Activated CD4-positive, alpha-beta memory T cell treated with anti-CD3 and anti-CD28 coated beads, Interleukin-2, amount 10 ng/mL, durations not matched to agents 7 days and 5 days (primary cell): Measurements from ENCODE around the gene CDH6. TPM values are rescaled to one million over a fixed set of nuclear protein-coding genes. Genes with fewer than 3 reads are reported as not detected.

Experiments used
- CTCF ChIA-PET: fragments of 350-600 bp; sonication (Branson Sonifier 250); formaldehyde crosslinking; loops from one replicate; lab custom pipeline; 2021; ENCODE audit warnings: antibody characterized with exemption, inconsistent platforms; lab: Charles Lee
- POLR2A ChIA-PET: fragments of 350-600 bp; sonication (Branson Sonifier 250); formaldehyde crosslinking; loops from one replicate; lab custom pipeline; 2021; ENCODE audit warnings: antibody characterized with exemption; lab: Charles Lee
- DNase-seq: peaks from one replicate; pipeline ENCODE4 v3.0.0-alpha.2; 2020
- H3K27ac Mint-ChIP-seq: one replicate; pipeline ENCODE4 v1.8.0; 2021; ENCODE audit warnings: mild to moderate bottlenecking, mixed read lengths
- H3K27me3 Mint-ChIP-seq: one replicate; pipeline ENCODE4 v1.8.0; 2021; ENCODE audit warnings: mixed read lengths
- H3K36me3 Mint-ChIP-seq: one replicate; pipeline ENCODE4 v1.8.0; 2021; ENCODE audit warnings: low read depth, mixed read lengths
- H3K4me1 Mint-ChIP-seq: one replicate; pipeline ENCODE4 v1.8.0; 2021; ENCODE audit warnings: mixed read lengths
- H3K4me3 Mint-ChIP-seq: one replicate; pipeline ENCODE4 v1.8.0; 2021; ENCODE audit warnings: mild to moderate bottlenecking, mixed read lengths
- H3K9me3 Mint-ChIP-seq: one replicate; pipeline ENCODE4 v1.8.0; 2021; ENCODE audit warnings: mixed read lengths
- total RNA-seq, 2 experiments: library from RNA; stranded (reverse); gene quantifications; one replicate each; pipeline ENCODE4 v1.2.3, GENCODE V29; 2021

CDH6 gene
- total RNA-seq, 2 experiments from 2014 or later, result not detected

- no peaks in the 10 kb centered on the region for H3K9me3 Mint-ChIP-seq
- CTCF ChIA-PET, result no interaction called here
These were observed 42.9 kb downstream of the CDH6 start for GRCh38 chr5:31236339-31236738.

GRCh38 chr5:31237174-31237573, 43.7 kb downstream of the CDH6 start:
- CTCF ChIA-PET, result no interaction called here
- Mint-ChIP-seq H3K27me3 (no peaks in the 10 kb centered on the region), H3K4me3 (no peak overlapping the region), H3K36me3 (no peaks in the 10 kb centered on the region), H3K4me1 (no peaks in the 10 kb centered on the region), H3K9me3 (no peaks in the 10 kb centered on the region), H3K27ac (no peak overlapping the region)
- POLR2A ChIA-PET, result no interaction called here
- no peak for DNase-seq

More at GRCh38 chr5:31236339-31236738, 42.9 kb downstream of the CDH6 start:
- no peak for DNase-seq
- no peaks in the 10 kb centered on the region for H3K36me3 Mint-ChIP-seq
- POLR2A ChIA-PET, result no interaction called here
- no peak overlapping the region for H3K4me3 Mint-ChIP-seq
- no peaks in the 10 kb centered on the region for H3K4me1 Mint-ChIP-seq
- no peak overlapping the region for H3K27ac Mint-ChIP-seq
- no peaks in the 10 kb centered on the region for H3K27me3 Mint-ChIP-seq

- POLR2A ChIA-PET, result no interaction called here
- DNase-seq, result no peak
- CTCF ChIA-PET, result no interaction called here
- Mint-ChIP-seq H3K27me3 (no peaks in the 10 kb centered on the region), H3K36me3 (no peaks in the 10 kb centered on the region), H3K4me3 (no peak overlapping the region), H3K9me3 (no peaks in the 10 kb centered on the region), H3K27ac (no peak overlapping the region), H3K4me1 (no peaks in the 10 kb centered on the region)
These were observed 45.0 kb downstream of the CDH6 start for GRCh38 chr5:31238497-31238896.

GRCh38 chr5:31244921-31245320, 51.4 kb downstream of the CDH6 start:
- Mint-ChIP-seq H3K4me1 (no peaks in the 10 kb centered on the region), H3K9me3 (no peaks in the 10 kb centered on the region), H3K36me3 (no peaks in the 10 kb centered on the region), H3K27ac (no peak overlapping the region), H3K27me3 (no peaks in the 10 kb centered on the region), H3K4me3 (no peak overlapping the region)
- CTCF ChIA-PET, result interaction anchor here (1.4 kb wide), 1 partner anchor 58 kb away, joined by 3 read pairs; no protein-coding TSS in a partner anchor
- no peak for DNase-seq
- POLR2A ChIA-PET, result no interaction called here

- POLR2A ChIA-PET, result no interaction called here
- H3K4me3 Mint-ChIP-seq, result no peak overlapping the region
- H3K9me3 Mint-ChIP-seq, result no peaks in the 10 kb centered on the region
- DNase-seq, result no peak
- no peaks in the 10 kb centered on the region for H3K36me3 Mint-ChIP-seq
- H3K4me1 Mint-ChIP-seq, result no peaks in the 10 kb centered on the region
- CTCF ChIA-PET, result interaction anchor here (1.6 kb wide), 1 partner anchor 15 kb away, joined by 5 read pairs; no protein-coding TSS in a partner anchor
- no peak overlapping the region for H3K27ac Mint-ChIP-seq
- no peaks in the 10 kb centered on the region for H3K27me3 Mint-ChIP-seq
These were observed 53.9 kb downstream of the CDH6 start for GRCh38 chr5:31247381-31247780.

GRCh38 chr5:31250201-31250600, 56.7 kb downstream of the CDH6 start:
- ChIA-PET POLR2A (no interaction called here), CTCF (no interaction called here)
- Mint-ChIP-seq H3K27me3 (no peaks in the 10 kb centered on the region), H3K4me1 (no peaks in the 10 kb centered on the region), H3K27ac (no peak overlapping the region), H3K4me3 (no peak overlapping the region), H3K9me3 (no peaks in the 10 kb centered on the region), H3K36me3 (no peaks in the 10 kb centered on the region)
- DNase-seq, result no peak

- no peak overlapping the region for H3K4me3 Mint-ChIP-seq
- ChIA-PET CTCF (no interaction called here), POLR2A (no interaction called here)
- DNase-seq, result no peak
- H3K4me1 Mint-ChIP-seq, result no peaks in the 10 kb centered on the region
- H3K27me3 Mint-ChIP-seq, result no peaks in the 10 kb centered on the region
- H3K36me3 Mint-ChIP-seq, result no peaks in the 10 kb centered on the region
- H3K27ac Mint-ChIP-seq, result no peak overlapping the region
- no peaks in the 10 kb centered on the region for H3K9me3 Mint-ChIP-seq
These were observed 57.5 kb downstream of the CDH6 start for GRCh38 chr5:31251032-31251431.

- CTCF ChIA-PET, result no interaction called here
- no peak for DNase-seq
- no peak overlapping the region for H3K4me3 Mint-ChIP-seq
These were observed 61.6 kb downstream of the CDH6 start for GRCh38 chr5:31255041-31255440.

GRCh38 chr5:31268256-31268655, 74.8 kb downstream of the CDH6 start:
- H3K36me3 Mint-ChIP-seq, result no peaks in the 10 kb centered on the region
- ChIA-PET POLR2A (no interaction called here), CTCF (no interaction called here)
- no peak overlapping the region for H3K27ac Mint-ChIP-seq
- H3K4me1 Mint-ChIP-seq, result no peaks in the 10 kb centered on the region
- no peaks in the 10 kb centered on the region for H3K9me3 Mint-ChIP-seq
- no peak for DNase-seq
- no peaks in the 10 kb centered on the region for H3K27me3 Mint-ChIP-seq
- H3K4me3 Mint-ChIP-seq, result no peak overlapping the region

More at GRCh38 chr5:31255041-31255440, 61.6 kb downstream of the CDH6 start:
- POLR2A ChIA-PET, result no interaction called here
- Mint-ChIP-seq H3K36me3 (no peaks in the 10 kb centered on the region), H3K27me3 (no peaks in the 10 kb centered on the region), H3K27ac (no peak overlapping the region), H3K4me1 (no peaks in the 10 kb centered on the region), H3K9me3 (no peaks in the 10 kb centered on the region)

GRCh38 chr5:31268686-31269085, 75.2 kb downstream of the CDH6 start:
- no peaks in the 10 kb centered on the region for H3K27me3 Mint-ChIP-seq
- POLR2A ChIA-PET, result no interaction called here
- CTCF ChIA-PET, result no interaction called here
- no peak overlapping the region for H3K4me3 Mint-ChIP-seq
- no peaks in the 10 kb centered on the region for H3K36me3 Mint-ChIP-seq
- no peaks in the 10 kb centered on the region for H3K9me3 Mint-ChIP-seq
- no peaks in the 10 kb centered on the region for H3K4me1 Mint-ChIP-seq
- no peak for DNase-seq
- no peak overlapping the region for H3K27ac Mint-ChIP-seq

- POLR2A ChIA-PET, result no interaction called here
- no peaks in the 10 kb centered on the region for H3K9me3 Mint-ChIP-seq
- no peak overlapping the region for H3K4me3 Mint-ChIP-seq
- DNase-seq, result no peak
- CTCF ChIA-PET, result interaction anchor here (1.4 to 1.8 kb wide), 2 partner anchors 34 to 37 kb away, joined by 3 to 4 read pairs; no protein-coding TSS in a partner anchor
- no peak overlapping the region for H3K27ac Mint-ChIP-seq
- no peaks in the 10 kb centered on the region for H3K4me1 Mint-ChIP-seq
- no peaks in the 10 kb centered on the region for H3K27me3 Mint-ChIP-seq
- no peaks in the 10 kb centered on the region for H3K36me3 Mint-ChIP-seq
These were observed 75.8 kb downstream of the CDH6 start for GRCh38 chr5:31269259-31269658.

GRCh38 chr5:31270396-31270795, 76.9 kb downstream of the CDH6 start:
- no peaks in the 10 kb centered on the region for H3K27me3 Mint-ChIP-seq
- POLR2A ChIA-PET, result no interaction called here
- H3K36me3 Mint-ChIP-seq, result no peaks in the 10 kb centered on the region
- CTCF ChIA-PET, result interaction anchor here (0.7 to 1.8 kb wide), 8 partner anchors 8 to 1221 kb away, joined by 3 to 6 read pairs (median 3); no protein-coding TSS in a partner anchor
- no peaks in the 10 kb centered on the region for H3K9me3 Mint-ChIP-seq
- DNase-seq, result no peak
- H3K27ac Mint-ChIP-seq, result no peak overlapping the region
- H3K4me1 Mint-ChIP-seq, result no peaks in the 10 kb centered on the region
- H3K4me3 Mint-ChIP-seq, result no peak overlapping the region

GRCh38 chr5:31271567-31271966, 78.1 kb downstream of the CDH6 start:
- ChIA-PET CTCF (no interaction called here), POLR2A (no interaction called here)
- no peak for DNase-seq
- Mint-ChIP-seq H3K4me1 (no peaks in the 10 kb centered on the region), H3K9me3 (no peaks in the 10 kb centered on the region), H3K27ac (no peak overlapping the region), H3K27me3 (no peaks in the 10 kb centered on the region), H3K36me3 (no peaks in the 10 kb centered on the region), H3K4me3 (no peak overlapping the region)

GRCh38 chr5:31273161-31273560, 79.7 kb downstream of the CDH6 start:
- CTCF ChIA-PET, result no interaction called here
- DNase-seq, result no peak
- Mint-ChIP-seq H3K36me3 (no peaks in the 10 kb centered on the region), H3K4me1 (no peaks in the 10 kb centered on the region), H3K27me3 (no peaks in the 10 kb centered on the region), H3K27ac (no peak overlapping the region), H3K4me3 (no peak overlapping the region), H3K9me3 (no peaks in the 10 kb centered on the region)
- POLR2A ChIA-PET, result no interaction called here
